Skeletal muscle cell (primary cell): ENCODE data around the gene WAPL.
"Not testable (repeated sequence)": the region's sequence is repeated elsewhere in the genome, so short reads cannot be mapped to it uniquely, and the experiment has no call there.

ENCODE experiments used
- DNase-seq: peaks from one replicate; pipeline ENCODE4 v3.0.0-alpha.2; 2010; ENCODE audit warnings: low read depth
- H3K4me3 ChIP-seq: 2 replicates; pipeline ENCODE4 v1.5.1; 2011; ENCODE audit warnings: low read depth, mild to moderate bottlenecking, control low read depth, low read length, moderate library complexity

WAPL gene, protein sequence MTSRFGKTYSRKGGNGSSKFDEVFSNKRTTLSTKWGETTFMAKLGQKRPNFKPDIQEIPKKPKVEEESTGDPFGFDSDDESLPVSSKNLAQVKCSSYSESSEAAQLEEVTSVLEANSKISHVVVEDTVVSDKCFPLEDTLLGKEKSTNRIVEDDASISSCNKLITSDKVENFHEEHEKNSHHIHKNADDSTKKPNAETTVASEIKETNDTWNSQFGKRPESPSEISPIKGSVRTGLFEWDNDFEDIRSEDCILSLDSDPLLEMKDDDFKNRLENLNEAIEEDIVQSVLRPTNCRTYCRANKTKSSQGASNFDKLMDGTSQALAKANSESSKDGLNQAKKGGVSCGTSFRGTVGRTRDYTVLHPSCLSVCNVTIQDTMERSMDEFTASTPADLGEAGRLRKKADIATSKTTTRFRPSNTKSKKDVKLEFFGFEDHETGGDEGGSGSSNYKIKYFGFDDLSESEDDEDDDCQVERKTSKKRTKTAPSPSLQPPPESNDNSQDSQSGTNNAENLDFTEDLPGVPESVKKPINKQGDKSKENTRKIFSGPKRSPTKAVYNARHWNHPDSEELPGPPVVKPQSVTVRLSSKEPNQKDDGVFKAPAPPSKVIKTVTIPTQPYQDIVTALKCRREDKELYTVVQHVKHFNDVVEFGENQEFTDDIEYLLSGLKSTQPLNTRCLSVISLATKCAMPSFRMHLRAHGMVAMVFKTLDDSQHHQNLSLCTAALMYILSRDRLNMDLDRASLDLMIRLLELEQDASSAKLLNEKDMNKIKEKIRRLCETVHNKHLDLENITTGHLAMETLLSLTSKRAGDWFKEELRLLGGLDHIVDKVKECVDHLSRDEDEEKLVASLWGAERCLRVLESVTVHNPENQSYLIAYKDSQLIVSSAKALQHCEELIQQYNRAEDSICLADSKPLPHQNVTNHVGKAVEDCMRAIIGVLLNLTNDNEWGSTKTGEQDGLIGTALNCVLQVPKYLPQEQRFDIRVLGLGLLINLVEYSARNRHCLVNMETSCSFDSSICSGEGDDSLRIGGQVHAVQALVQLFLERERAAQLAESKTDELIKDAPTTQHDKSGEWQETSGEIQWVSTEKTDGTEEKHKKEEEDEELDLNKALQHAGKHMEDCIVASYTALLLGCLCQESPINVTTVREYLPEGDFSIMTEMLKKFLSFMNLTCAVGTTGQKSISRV (N-terminal part only)

DNA sequence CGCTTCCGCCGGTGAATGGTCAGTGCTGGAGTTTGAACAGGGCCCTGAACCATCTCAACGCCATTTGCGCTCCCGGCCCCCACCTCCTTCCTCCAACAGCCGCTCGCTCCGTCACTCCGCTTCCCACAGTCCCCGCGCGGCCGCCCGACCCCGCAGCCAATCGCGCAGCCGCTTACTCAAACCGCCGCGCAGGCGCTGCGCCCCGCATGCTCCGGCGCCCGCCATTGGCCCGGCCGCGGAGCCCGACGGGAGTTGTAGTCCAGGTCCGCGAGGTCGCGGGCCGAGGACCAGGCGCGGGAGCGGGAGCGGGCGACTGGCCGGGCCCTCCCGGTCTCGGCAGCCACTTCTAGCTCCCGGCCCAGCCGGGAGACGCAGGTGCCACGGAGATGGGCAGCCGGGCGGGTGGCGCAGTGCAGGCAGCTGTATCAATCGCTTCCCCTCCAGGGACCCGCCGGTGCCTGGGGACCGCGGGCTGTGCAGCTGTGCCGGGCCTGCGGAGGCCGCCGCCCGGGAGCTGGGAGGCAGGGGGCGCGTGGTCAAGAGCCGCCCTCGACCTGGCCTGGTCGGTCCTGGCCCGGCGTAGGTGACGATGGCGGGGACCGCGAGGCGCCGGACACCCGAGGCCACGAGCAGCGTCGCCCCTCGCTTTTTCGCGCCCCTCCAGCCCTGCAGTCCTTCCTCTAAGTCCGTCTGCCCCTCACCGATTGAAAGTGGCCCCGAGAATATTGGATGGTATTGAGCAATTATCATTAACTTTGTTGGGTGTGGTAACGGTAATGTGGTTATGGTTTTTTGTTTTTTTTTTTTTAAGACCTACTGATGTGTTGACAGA lies at the start of gene WAPL:
WAPL (minus strand) TSS at position 115 of the 832 bp plus-strand sequence. CDS start 3,723 bp downstream, outside the sequence.
- DNase-seq, result peak; percentile 66
- H3K4me3 ChIP-seq, result peak within 1 kb of the TSS; percentile 97

DNA sequence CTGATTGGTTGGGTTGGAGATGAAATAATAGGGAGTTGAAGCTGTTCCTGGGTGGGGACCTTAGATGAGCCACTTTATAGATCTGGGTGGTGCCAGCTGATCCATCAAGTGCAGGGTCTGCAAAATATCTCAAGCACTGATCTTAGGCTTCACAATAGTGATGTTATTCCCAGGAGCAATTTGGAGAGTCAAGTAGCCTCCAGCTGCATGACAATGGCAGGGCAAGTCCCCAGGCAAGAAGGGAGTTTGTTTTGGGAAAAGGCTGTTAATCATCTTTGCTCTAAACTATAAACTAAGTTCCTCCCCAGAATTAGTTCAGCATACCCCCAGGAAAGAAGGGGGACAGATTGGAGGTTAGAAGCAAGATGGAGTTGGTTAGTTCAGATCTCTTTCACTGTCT lies 47.7 kb upstream of the WAPL start:
- H3K4me3 ChIP-seq, result no peak overlapping the region
- DNase-seq, result no peak

DNA sequence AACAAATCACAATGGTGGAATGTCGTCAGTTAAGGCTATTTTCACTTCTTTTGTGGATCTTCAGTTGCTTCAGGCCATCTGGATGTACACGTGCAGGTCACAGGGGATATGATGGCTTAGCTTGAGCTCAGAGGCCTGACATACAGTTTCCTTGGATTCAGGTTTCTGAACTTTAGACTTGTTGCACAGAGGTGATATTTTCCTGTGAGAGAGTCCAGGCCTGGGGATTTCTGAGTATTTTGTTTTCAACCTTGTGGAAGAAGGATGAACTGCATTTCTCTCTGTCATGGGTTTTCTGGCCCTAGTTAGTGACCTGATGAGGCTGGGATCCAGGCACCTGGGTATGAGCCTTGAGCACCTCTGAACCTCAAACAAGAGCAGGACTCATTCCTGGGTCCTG lies 44.9 kb upstream of the WAPL start:
- not testable (repeated sequence) for DNase-seq, H3K4me3 ChIP-seq

DNA sequence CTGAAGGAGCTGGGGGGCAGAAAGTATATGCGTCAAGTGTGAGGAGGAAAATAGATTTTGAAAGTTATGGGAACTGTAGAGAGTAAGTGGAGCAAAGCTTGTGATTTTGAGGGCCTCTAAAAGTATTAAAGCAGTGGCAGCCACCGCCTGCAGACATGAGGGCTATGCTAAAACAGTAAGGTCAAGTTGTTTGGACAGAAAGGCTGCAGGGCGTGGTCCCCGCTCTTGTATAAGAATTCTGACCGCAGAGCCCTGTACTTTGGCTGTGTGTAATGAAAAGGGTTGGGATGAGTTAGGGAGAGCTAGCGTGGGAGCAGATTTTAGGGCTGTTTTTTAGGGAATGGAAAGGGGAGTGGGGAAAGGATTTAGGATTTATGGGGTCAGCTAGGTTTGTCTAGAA lies 41.7 kb upstream of the WAPL start:
- DNase-seq, H3K4me3 ChIP-seq: not testable (repeated sequence)

DNA sequence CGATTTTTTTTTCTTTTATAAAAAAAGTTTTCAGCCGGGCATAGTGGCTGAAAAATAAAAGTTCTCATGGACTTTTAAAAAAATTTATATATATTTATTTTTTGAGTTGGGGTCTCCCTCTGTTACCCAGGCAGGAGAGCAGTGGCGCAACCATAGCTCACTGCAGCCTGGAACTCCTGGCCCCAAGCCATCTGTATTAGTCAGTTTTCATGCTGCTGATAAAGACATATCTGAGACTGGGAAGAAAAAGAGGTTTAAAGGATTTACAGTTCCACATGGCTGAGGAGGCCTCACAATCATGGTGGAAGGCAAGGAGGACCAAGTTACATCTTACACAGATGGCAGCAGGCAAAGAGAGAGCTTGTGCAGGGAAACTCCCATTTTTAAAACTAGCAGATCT lies 37.1 kb upstream of the WAPL start:
- not testable (repeated sequence) for DNase-seq, H3K4me3 ChIP-seq

DNA sequence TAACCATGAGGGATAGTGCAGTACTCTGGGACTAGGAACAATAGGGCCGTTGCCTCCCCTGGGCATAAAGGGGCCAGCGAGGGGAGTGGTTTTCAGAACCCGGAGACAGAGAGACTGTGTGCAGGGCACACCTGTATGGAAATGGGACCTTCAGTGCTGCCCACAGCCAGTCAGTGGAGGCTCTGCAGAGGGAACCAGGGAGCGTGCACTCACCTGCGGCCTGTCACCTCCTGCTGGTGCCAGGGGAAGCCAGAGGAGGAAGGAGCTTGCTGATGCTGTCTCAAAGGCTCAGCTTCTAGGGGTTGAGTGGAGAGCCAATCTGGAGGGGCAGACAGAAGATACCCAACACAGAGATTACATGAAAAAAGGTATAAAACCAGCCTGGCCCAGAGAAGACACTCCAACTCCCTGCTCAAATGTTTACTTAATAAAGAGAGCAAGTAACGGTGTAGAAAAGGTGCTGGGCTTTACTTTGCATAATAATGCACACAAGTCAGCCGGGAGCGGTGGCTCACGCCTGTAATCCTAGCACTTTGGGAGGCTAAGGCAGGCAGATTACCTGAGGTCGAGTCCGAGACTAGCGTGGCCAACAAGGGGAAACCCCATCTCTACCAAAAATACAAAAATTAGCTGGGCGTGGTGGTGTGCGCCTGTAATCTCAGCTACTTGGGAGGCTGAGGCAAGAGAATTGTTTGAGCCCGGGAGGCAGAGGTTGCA lies 35.5 kb upstream of the WAPL start:
- H3K4me3 ChIP-seq, result no peak overlapping the region
- no peak for DNase-seq

DNA sequence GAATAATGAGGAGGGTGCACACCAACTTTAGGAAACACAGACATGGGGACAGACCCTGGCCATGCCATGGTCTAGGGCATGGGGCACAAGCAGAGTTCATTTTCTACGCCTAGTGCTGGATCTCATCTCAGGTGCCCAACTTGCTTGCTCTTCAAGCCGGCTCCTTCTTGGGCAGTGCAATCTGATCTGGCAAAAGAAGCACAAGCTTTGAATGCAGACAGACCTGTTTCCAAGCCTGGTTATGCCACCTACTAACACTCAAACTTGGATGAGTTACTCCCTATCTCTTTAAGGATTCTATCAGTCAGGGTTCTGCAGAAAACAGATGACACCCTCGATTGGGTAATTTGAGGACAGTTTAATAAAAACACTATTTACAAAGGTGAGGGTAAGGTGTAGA lies 34.9 kb upstream of the WAPL start:
- no peak for DNase-seq

DNA sequence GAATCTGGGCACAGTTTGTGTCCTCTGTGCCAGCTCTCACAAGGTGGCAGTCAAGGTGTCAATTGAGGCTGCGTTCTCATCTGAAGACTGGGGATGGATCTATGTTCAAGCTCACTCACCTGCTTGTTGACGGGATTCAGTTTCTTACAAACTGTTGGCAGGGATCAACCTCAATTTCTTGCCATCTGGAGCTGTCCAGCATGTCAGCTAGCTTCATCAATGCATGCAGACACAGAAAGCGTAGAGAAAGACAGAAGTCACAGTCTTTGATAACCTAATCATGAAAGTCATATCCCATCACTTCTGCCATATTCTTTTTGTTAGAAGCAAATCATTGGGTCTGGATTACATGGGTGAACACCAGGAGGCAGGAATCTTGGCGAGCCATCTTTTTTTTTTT lies 32.0 kb upstream of the WAPL start:
- no peak overlapping the region for H3K4me3 ChIP-seq
- DNase-seq, result no peak

More for the DNA sequence above, 34.9 kb upstream of the WAPL start:
- H3K4me3 ChIP-seq, result no peak overlapping the region

DNA sequence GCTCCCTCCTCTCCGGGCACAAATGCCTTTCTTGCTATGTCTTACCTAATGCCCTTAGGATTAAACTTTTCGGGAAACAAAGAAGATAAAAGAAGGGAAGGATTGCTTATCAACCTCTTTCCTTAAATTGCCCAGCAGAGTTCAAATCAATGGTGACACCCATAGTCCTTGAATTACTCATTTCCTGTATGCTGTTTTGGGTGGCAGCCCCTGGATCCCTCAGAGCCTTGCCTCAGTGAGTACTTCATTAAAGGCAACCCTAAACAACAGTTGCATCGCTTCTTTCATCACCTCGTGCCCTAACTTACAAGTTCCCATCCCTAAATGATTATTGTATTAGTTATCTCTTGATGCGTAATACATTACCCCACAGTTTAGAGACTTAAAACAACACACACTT lies 31.6 kb upstream of the WAPL start:
- no peak for DNase-seq
- no peak overlapping the region for H3K4me3 ChIP-seq

DNA sequence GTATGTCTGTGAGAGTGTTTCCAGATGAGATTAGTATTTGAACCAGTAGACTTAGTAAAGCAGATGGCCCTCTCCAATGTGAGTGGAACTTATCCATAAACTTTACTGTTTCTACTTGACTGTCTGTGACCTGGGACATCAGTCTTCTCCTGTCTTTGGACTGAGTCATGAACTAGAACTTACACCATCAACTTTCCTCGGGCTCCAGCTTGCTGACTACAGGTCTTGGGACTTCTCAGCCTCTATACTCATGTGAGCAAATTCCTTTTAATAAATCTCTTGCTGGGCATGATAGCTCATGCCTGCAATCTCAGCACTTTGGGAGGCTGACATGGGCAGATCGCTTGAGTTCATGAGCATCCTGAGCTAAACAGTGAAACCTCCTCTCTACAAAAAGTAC lies 25.7 kb upstream of the WAPL start:
- H3K4me3 ChIP-seq, result no peak overlapping the region
- no peak for DNase-seq

DNA sequence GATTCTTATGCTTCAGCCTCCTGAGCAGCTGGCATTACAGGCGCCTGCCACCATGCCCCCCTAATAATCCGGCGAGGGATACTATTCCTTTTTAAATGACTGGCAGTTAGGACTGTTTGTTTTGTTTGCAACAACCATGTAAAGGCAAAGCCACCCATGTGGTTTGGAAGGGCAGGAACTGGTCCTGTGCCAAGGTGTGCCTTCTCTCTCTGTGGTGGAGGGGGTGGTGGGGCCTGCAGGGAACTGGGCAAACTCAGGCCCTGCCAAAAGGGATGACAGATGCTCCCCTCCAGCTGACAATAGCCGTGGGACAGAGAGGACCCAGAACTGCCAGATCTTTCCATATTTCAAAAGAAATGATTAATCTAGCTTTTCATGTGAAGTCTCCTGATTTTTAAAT lies 23.5 kb upstream of the WAPL start:
- no peak for DNase-seq
- no peak overlapping the region for H3K4me3 ChIP-seq

DNA sequence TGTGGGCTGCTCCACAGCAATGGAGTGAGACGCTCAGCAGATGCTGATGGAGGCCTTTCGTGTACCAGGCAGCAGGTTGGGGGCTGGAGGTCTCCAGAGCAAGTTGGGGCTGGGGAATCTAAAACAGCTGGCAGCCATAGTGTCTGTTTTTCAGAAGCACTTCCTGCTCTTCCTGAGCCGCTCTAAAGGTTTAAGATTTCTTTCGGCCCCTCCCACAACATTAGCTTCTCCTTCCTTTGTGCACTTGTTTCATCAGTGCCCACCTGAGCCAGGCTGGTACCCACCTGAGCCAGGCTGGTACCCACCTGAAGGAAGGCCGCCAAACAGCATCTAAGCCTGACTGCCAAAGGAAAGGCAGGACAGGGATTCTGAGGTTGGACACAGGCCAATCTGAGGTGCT lies 18.4 kb upstream of the WAPL start:
- H3K4me3 ChIP-seq, result no peak overlapping the region
- DNase-seq, result no peak

DNA sequence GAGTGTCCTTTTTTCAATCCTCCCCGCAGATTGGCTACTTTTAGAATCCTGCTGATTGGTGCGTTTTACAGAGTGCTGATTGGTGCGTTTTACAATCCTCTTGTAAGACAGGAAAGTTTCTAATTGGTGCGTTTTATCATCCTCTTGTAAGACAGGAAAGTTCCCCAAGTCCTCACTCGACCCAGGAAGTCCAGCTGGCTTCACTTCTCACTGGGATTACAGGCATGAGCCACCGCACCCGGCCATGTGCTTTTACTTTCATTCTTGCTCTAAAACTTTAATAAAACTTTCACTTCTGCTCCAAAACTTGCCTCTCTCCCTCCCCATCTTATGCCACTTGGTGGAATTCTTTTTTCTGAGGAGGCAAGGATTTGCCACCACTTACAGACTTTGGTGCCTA lies 17.0 kb upstream of the WAPL start:
- H3K4me3 ChIP-seq, result no peak overlapping the region
- DNase-seq, result no peak

DNA sequence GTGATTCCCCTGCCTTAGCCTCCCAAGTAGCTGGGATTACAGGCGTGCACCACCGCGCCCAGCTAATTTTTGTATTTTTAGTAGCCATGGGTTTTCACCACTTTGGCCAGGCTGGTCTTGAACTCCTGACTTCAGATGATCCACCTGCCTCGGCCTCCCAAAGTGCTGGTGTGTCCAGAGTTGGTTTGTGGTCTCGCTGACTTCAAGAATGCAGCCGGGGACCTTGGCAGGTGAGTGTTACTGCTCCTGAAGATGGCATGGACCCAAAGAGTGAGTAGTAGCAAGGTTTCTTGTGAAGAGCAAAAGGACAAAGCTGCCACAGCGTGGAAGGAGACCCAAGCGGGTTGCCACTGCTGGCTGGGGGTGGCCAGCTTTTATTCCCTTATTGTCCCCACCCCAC lies 16.4 kb upstream of the WAPL start:
- DNase-seq, H3K4me3 ChIP-seq: not testable (repeated sequence)

DNA sequence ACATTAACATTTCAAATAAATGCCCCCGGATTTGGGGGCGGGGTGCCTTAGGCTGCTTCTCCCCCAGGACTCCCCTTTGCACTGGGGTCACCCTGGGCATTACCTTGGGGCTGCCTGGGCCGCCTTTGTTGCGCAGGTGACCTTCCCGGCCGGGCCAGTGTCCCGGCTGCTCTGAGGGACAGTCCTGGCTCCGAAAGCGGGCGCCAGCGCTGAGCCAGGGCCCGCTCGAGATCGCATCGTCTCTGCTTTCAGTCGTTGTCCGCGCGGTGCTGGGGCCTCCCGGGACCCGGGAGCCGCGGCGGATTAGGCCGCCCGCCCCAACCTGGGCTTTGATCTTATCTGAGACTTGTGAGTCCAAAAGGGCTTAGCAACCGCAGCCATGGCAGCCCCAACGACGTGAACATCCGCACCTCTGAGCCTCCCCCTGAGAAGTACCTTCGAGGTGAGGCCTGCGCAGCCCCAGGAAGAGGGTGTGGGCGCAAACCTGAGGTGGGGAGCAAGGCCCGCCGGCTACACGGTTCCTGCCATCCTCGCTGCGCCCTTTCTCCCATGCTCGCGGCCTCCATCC lies 14.8 kb upstream of the WAPL start:
- DNase-seq, result no peak
- no peak overlapping the region for H3K4me3 ChIP-seq

DNA sequence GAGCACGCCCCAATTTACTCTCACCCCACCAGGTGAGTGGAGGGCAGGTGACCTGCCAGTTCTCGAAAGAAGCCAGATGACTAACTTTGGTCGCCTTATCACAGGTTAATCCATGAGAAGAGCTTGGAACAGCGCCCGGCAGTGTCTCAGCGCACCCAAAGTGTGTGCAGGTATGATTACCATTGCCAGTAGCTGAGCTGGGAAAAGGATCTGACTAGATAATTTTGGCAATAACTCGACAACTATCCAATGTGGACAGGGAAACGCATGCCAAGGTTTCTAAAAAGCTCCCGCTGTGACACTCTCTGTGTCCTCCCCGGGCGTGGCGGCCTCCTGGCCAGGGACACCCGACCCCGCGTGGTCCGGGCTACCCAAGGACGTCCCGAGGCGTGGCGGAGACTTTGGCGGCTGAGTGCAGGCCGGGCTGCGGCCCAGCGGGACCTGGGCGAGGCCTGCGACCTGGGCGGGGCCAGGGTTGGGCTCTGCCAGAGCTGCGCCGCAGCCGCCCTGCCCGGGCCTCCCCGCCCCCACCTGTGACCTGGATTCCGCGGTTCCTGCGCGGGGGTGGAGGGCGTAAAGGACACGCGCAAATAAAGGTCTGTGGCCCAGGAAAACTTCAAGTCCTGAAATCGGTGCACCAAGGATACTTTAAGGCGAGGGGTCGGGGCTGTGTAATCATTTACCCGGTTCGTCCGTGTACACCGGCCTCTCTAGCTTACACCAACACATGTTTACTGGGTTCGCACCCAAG lies 13.7 kb upstream of the WAPL start:
- DNase-seq, result no peak
- H3K4me3 ChIP-seq, result peak overlapping the region; percentile 43

DNA sequence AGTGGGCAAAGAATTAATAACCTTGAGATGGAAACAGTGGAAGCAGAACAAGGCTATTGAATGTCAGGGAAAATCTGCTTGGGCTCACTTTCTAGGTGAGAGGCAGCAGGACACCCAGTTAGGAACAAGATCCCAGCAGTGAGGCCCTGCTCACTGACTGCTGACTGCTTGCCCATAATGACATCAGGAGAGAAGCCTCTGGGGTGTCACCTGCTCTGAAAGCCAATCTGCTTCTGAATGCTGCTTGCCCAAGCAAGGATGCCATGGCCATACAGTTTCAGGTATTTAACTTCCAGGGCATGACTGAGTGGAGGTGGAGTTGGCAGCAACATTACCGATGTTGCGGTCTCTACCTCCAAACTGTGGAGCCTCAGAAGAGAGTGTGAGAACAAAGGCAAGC lies 11.7 kb upstream of the WAPL start:
- no peak for DNase-seq
- no peak overlapping the region for H3K4me3 ChIP-seq

DNA sequence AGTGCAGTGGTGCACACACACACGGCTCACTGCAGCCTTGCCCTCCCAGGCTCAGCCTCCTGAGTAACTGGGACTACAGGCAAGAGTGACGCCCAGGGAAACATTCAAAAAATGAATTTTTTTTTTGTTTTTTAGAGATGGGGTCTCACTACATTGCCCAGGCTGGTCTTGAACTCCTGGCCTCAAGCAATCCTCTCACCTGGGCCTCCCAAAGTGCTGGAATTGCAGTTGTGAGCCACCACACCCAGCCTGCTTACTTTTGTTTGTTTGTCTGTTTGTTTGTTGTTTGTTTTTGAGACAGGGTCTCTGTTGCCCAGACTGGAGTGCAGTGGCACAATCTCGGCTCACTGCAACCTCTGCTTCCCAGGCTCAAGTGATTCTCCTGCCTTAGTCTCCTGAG lies 7.1 kb upstream of the WAPL start:
- not testable (repeated sequence) for H3K4me3 ChIP-seq, DNase-seq
